Measurements from ENCODE around the gene SH3BP4.

Gene SH3BP4

DNA sequence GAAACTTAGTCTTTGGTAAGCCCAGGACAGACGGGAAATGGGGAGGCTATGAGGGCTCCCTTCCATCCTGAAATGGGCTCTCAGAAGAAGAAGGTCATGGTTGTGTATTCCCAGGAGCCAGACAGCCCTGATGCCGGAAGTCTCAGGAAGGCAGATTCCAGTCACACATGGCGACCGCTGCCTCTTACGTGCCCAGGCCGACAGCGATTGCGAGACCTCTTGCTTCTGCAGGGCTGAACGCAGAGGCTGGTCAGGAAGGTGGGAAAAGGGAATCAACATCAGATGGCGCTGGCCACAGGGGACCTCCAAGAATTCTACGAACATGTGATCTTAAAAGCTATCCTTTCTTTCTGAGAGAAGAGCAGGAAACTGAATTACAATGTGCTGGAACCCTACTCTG lies 22.8 kb upstream of the SH3BP4 start:
- Histone ChIP-seq H3K79me2 (ENCODE audit: low read length) (no peaks in the 10 kb centered on the region), H3K9ac (ENCODE audit: low read length) (no peak overlapping the region), H4K20me1 (ENCODE audit: insufficient read depth, low read length) (no peaks in the 10 kb centered on the region), H2AFZ (ENCODE audit: low read depth, low read length) (no peak overlapping the region), H3K9me3 (ENCODE audit: insufficient read depth, low read length) (no peaks in the 10 kb centered on the region), H3K4me3 (ENCODE audit: low read length) (no peak overlapping the region), H3K4me2 (ENCODE audit: low read length) (no peak overlapping the region), H3K36me3 (replicated peaks; ENCODE audit: low read depth, low read length) (no peaks in the 10 kb centered on the region), H3K4me1 (ENCODE audit: low read length) (no peaks in the 10 kb centered on the region), H3K27me3 (ENCODE audit: low read depth, low read length) (no peaks in the 10 kb centered on the region), H3K27ac (ENCODE audit: low read length) (no peak overlapping the region)
- TF ChIP-seq, protein P1, sequence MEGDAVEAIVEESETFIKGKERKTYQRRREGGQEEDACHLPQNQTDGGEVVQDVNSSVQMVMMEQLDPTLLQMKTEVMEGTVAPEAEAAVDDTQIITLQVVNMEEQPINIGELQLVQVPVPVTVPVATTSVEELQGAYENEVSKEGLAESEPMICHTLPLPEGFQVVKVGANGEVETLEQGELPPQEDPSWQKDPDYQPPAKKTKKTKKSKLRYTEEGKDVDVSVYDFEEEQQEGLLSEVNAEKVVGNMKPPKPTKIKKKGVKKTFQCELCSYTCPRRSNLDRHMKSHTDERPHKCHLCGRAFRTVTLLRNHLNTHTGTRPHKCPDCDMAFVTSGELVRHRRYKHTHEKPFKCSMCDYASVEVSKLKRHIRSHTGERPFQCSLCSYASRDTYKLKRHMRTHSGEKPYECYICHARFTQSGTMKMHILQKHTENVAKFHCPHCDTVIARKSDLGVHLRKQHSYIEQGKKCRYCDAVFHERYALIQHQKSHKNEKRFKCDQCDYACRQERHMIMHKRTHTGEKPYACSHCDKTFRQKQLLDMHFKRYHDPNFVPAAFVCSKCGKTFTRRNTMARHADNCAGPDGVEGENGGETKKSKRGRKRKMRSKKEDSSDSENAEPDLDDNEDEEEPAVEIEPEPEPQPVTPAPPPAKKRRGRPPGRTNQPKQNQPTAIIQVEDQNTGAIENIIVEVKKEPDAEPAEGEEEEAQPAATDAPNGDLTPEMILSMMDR (IDR thresholded peaks at IDR 0.05; ENCODE audit: low read depth, low read length), result no peak
- TF ChIP-seq EZH2phosphoT487 (IDR thresholded peaks at IDR 0.05; ENCODE audit: low read depth), result no peak

DNA sequence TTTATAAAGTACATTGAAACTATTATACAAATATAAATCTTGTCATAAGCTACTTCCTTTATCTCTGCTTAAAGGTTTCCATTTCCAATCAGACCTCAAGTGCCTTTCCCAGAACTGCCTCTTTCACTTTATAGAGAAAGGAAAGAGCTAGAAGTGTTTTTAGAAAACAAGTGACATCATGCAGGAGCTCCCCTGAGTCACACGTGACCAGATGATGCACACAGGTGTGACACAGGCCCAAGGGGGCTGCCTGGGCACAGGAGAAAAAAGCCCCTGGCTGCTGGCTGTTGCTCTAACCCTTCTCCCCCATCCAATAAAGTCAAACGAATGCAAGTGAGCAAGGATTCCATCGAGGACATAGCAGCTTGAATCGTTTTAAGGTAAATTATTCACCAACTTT lies 21.4 kb upstream of the SH3BP4 start:
- no peak overlapping the region for H3K4me2 ChIP-seq (ENCODE audit: low read length)
- no peaks in the 10 kb centered on the region for H3K4me1 ChIP-seq (ENCODE audit: low read length)
- no peaks in the 10 kb centered on the region for H3K27me3 ChIP-seq (ENCODE audit: low read depth, low read length)
- no peak overlapping the region for H3K27ac ChIP-seq (ENCODE audit: low read length)
- no peak overlapping the region for H3K9ac ChIP-seq (ENCODE audit: low read length)
- H3K9me3 ChIP-seq (ENCODE audit: insufficient read depth, low read length), result no peaks in the 10 kb centered on the region
- TF ChIP-seq, protein P1 (IDR thresholded peaks at IDR 0.05; ENCODE audit: low read depth, low read length), result no peak
- no peak for TF ChIP-seq EZH2phosphoT487 (IDR thresholded peaks at IDR 0.05; ENCODE audit: low read depth)
- no peaks in the 10 kb centered on the region for H3K79me2 ChIP-seq (ENCODE audit: low read length)
- no peak overlapping the region for H3K4me3 ChIP-seq (ENCODE audit: low read length)
- H4K20me1 ChIP-seq (ENCODE audit: insufficient read depth, low read length), result no peaks in the 10 kb centered on the region
- H3K36me3 ChIP-seq (replicated peaks; ENCODE audit: low read depth, low read length), result no peaks in the 10 kb centered on the region
- H2AFZ ChIP-seq (ENCODE audit: low read depth, low read length), result no peak overlapping the region

DNA sequence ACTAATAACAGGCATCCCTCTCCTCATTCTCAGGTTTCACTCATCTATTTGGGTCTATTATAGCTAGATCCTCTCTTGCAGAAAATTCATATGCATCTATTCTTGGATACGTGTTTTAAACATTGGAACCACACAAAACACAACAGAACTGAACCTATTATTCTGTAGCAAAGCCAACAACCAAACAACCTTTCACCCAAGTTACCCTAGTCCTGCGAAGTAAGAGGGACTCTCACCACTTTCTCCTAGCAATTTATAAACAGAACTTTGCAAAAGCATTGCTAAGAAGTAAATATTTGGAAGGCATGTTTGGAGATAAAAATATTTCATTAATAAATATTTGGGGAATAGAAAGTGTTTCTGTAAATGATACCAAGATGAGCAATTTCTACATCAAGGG lies 20.4 kb upstream of the SH3BP4 start:
- H3K9me3 ChIP-seq (ENCODE audit: insufficient read depth, low read length), result no peaks in the 10 kb centered on the region
- no peaks in the 10 kb centered on the region for H3K79me2 ChIP-seq (ENCODE audit: low read length)
- no peaks in the 10 kb centered on the region for H4K20me1 ChIP-seq (ENCODE audit: insufficient read depth, low read length)
- H3K36me3 ChIP-seq (replicated peaks; ENCODE audit: low read depth, low read length), result no peaks in the 10 kb centered on the region
- no peak overlapping the region for H3K4me2 ChIP-seq (ENCODE audit: low read length)
- H3K27me3 ChIP-seq (ENCODE audit: low read depth, low read length), result no peaks in the 10 kb centered on the region
- H3K4me1 ChIP-seq (ENCODE audit: low read length), result no peaks in the 10 kb centered on the region
- H3K27ac ChIP-seq (ENCODE audit: low read length), result no peak overlapping the region
- no peak overlapping the region for H3K9ac ChIP-seq (ENCODE audit: low read length)
- H2AFZ ChIP-seq (ENCODE audit: low read depth, low read length), result no peak overlapping the region
- TF ChIP-seq, protein P1 (IDR thresholded peaks at IDR 0.05; ENCODE audit: low read depth, low read length), result no peak
- no peak for TF ChIP-seq EZH2phosphoT487 (IDR thresholded peaks at IDR 0.05; ENCODE audit: low read depth)
- H3K4me3 ChIP-seq (ENCODE audit: low read length), result no peak overlapping the region

DNA sequence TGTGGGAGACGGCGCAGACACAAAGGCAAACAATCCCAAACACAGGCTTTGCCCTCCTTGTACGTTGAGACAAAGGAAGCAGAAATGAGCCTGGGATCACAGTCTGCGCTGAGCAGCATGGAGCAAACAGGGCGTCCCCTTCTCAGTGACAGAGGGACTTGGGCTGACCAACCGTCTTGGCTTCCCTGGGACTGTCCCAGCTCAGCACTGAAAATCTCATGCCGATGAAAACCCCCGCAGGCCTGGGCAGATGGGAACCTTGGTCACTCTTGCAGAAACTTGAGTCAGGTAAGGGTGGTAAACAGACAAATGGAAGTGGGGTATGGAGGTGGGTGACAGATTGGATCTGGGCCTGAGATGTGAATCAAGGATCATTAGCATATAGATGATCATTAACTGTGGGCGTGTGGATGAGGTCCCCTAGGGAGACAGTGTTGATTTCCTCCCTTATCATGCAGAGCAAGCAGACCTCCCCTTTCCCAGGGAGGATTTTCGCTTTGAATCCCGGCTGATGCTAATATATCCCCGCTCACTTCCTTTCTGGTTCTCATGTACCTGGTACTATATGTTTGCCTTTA lies 19.1 kb upstream of the SH3BP4 start:
- Histone ChIP-seq H3K79me2 (ENCODE audit: low read length) (no peaks in the 10 kb centered on the region), H3K9ac (ENCODE audit: low read length) (no peak overlapping the region), H3K27me3 (ENCODE audit: low read depth, low read length) (no peaks in the 10 kb centered on the region), H4K20me1 (ENCODE audit: insufficient read depth, low read length) (no peaks in the 10 kb centered on the region), H3K4me3 (ENCODE audit: low read length) (no peak overlapping the region), H2AFZ (ENCODE audit: low read depth, low read length) (no peak overlapping the region), H3K4me1 (ENCODE audit: low read length) (no peaks in the 10 kb centered on the region), H3K27ac (ENCODE audit: low read length) (no peak overlapping the region), H3K9me3 (ENCODE audit: insufficient read depth, low read length) (no peaks in the 10 kb centered on the region), H3K36me3 (replicated peaks; ENCODE audit: low read depth, low read length) (no peaks in the 10 kb centered on the region), H3K4me2 (ENCODE audit: low read length) (no peak overlapping the region)
- no peak for TF ChIP-seq EZH2phosphoT487 (IDR thresholded peaks at IDR 0.05; ENCODE audit: low read depth)
- TF ChIP-seq, protein P1 (IDR thresholded peaks at IDR 0.05; ENCODE audit: low read depth, low read length), result no peak
